Memory B cell (primary cell): ENCODE measurements around the gene ZNF184.
A peak's percentile ranks its signal among the peaks of the same experiment; 100 is the strongest.
"Not testable (repeated sequence)": the region's sequence is repeated elsewhere in the genome, so short reads cannot be mapped to it uniquely, and the experiment has no call there.

Experiments used
- ATAC-seq: fragments of 150-1000 bp; cut with Tn5 transposase; 2 replicates; pipeline ENCODE4 v1.10.0; 2021; ENCODE audit warnings: low read depth, mild to moderate bottlenecking, moderate library complexity
- DNase-seq, 2 donors: peaks; one replicate each; pipeline ENCODE4 v3.0.0; 2022; ENCODE audit warnings: low spot score in 2 of 2
- H3K27ac Mint-ChIP-seq: one replicate; pipeline ENCODE4 v1.8.0; 2022; ENCODE audit warnings: mild to moderate bottlenecking, moderate library complexity, mixed read lengths
- H3K27me3 Mint-ChIP-seq: one replicate; pipeline ENCODE4 v1.8.0; 2022; ENCODE audit warnings: mixed read lengths
- H3K36me3 Mint-ChIP-seq: one replicate; pipeline ENCODE4 v1.8.0; 2022; ENCODE audit warnings: mild to moderate bottlenecking, mixed read lengths
- H3K4me1 Mint-ChIP-seq: one replicate; pipeline ENCODE4 v1.8.0; 2022; ENCODE audit warnings: mixed read lengths
- H3K4me3 Mint-ChIP-seq: one replicate; pipeline ENCODE4 v1.8.0; 2022; ENCODE audit warnings: mild to moderate bottlenecking, moderate library complexity, mixed read lengths
- H3K9me3 Mint-ChIP-seq: one replicate; pipeline ENCODE4 v1.8.0; 2022; ENCODE audit warnings: mixed read lengths

The ZNF184 gene

GRCh38 chr6:27471365-27472115 lies 1.4 kb downstream of the ZNF184 start:
- Mint-ChIP-seq H3K27ac (peak overlapping the region; percentile 99), H3K4me1 (peaks cover 25% of the 10 kb centered on the region), H3K27me3 (no peaks in the 10 kb centered on the region), H3K36me3 (peaks cover 20% of the 10 kb centered on the region), H3K4me3 (peak overlapping the region; percentile 95), H3K9me3 (peaks cover 2% of the 10 kb centered on the region)
- no peak for DNase-seq
- ATAC-seq = no peak

GRCh38 chr6:27470023-27470422 lies 2.9 kb downstream of the ZNF184 start:
- peaks cover 2% of the 10 kb centered on the region for H3K9me3 Mint-ChIP-seq
- ATAC-seq (no peak), DNase-seq (no peak)
- H3K4me1 Mint-ChIP-seq = peaks cover 28% of the 10 kb centered on the region
- peaks cover 25% of the 10 kb centered on the region for H3K36me3 Mint-ChIP-seq
- no peak overlapping the region for H3K4me3 Mint-ChIP-seq
- H3K27me3 Mint-ChIP-seq = no peaks in the 10 kb centered on the region
- no peak overlapping the region for H3K27ac Mint-ChIP-seq

GRCh38 chr6:27468334-27468733 lies 4.6 kb downstream of the ZNF184 start:
- ATAC-seq (no peak), DNase-seq (no peak)
- Mint-ChIP-seq H3K4me3 (no peak overlapping the region), H3K27me3 (no peaks in the 10 kb centered on the region), H3K36me3 (peaks cover 36% of the 10 kb centered on the region), H3K4me1 (peaks cover 31% of the 10 kb centered on the region), H3K27ac (no peak overlapping the region), H3K9me3 (peaks cover 2% of the 10 kb centered on the region)

- no peak for ATAC-seq
- Mint-ChIP-seq H3K27ac (no peak overlapping the region), H3K27me3 (no peaks in the 10 kb centered on the region), H3K36me3 (peaks cover 77% of the 10 kb centered on the region), H3K4me3 (no peak overlapping the region), H3K9me3 (peaks cover 37% of the 10 kb centered on the region), H3K4me1 (no peaks in the 10 kb centered on the region)
- DNase-seq = no peak
Measured at GRCh38 chr6:27452496-27452897, 20.4 kb downstream of the ZNF184 start.

- no peak overlapping the region for H3K27ac Mint-ChIP-seq
- peaks cover 35% of the 10 kb centered on the region for H3K9me3 Mint-ChIP-seq
- H3K27me3 Mint-ChIP-seq = no peaks in the 10 kb centered on the region
- no peak for ATAC-seq
- no peaks in the 10 kb centered on the region for H3K4me1 Mint-ChIP-seq
- H3K36me3 Mint-ChIP-seq = peaks cover 72% of the 10 kb centered on the region
- H3K4me3 Mint-ChIP-seq = no peak overlapping the region
- no peak for DNase-seq
Measured at GRCh38 chr6:27451660-27452390, 21.1 kb downstream of the ZNF184 start.

- no peak for ATAC-seq
- H3K27ac Mint-ChIP-seq = no peak overlapping the region
- H3K9me3 Mint-ChIP-seq = peaks cover 26% of the 10 kb centered on the region
- no peaks in the 10 kb centered on the region for H3K4me1 Mint-ChIP-seq
- DNase-seq = no peak
- no peaks in the 10 kb centered on the region for H3K27me3 Mint-ChIP-seq
- H3K36me3 Mint-ChIP-seq = peaks cover 49% of the 10 kb centered on the region
- no peak overlapping the region for H3K4me3 Mint-ChIP-seq
Measured at GRCh38 chr6:27448456-27448855, 24.4 kb downstream of the ZNF184 start.

- H3K27ac Mint-ChIP-seq = no peak overlapping the region
- ATAC-seq (no peak), DNase-seq (no peak)
- no peaks in the 10 kb centered on the region for H3K4me1 Mint-ChIP-seq
- H3K36me3 Mint-ChIP-seq = peaks cover 16% of the 10 kb centered on the region
- H3K4me3 Mint-ChIP-seq = no peak overlapping the region
- no peaks in the 10 kb centered on the region for H3K27me3 Mint-ChIP-seq
- H3K9me3 Mint-ChIP-seq = peaks cover 8% of the 10 kb centered on the region
Measured at GRCh38 chr6:27442932-27443331, 30.0 kb downstream of the ZNF184 start.

GRCh38 chr6:27441001-27441400 lies 31.9 kb downstream of the ZNF184 start:
- no peak overlapping the region for H3K4me3 Mint-ChIP-seq
- H3K4me1 Mint-ChIP-seq = no peaks in the 10 kb centered on the region
- no peaks in the 10 kb centered on the region for H3K27me3 Mint-ChIP-seq
- peaks cover 14% of the 10 kb centered on the region for H3K36me3 Mint-ChIP-seq
- H3K27ac Mint-ChIP-seq = no peak overlapping the region
- H3K9me3 Mint-ChIP-seq = peaks cover 8% of the 10 kb centered on the region
- ATAC-seq (no peak), DNase-seq (no peak)

- Mint-ChIP-seq H3K36me3 (peaks cover 8% of the 10 kb centered on the region), H3K27ac (no peak overlapping the region), H3K9me3 (peaks cover 4% of the 10 kb centered on the region), H3K4me1 (no peaks in the 10 kb centered on the region), H3K4me3 (no peak overlapping the region), H3K27me3 (no peaks in the 10 kb centered on the region)
- no peak for DNase-seq
- no peak for ATAC-seq
Measured at GRCh38 chr6:27439371-27439770, 33.5 kb downstream of the ZNF184 start.

GRCh38 chr6:27433714-27434113 lies 39.2 kb downstream of the ZNF184 start:
- no peak overlapping the region for H3K4me3 Mint-ChIP-seq
- H3K36me3 Mint-ChIP-seq = peaks cover 8% of the 10 kb centered on the region
- no peaks in the 10 kb centered on the region for H3K27me3 Mint-ChIP-seq
- no peak for ATAC-seq
- H3K27ac Mint-ChIP-seq = no peak overlapping the region
- no peak for DNase-seq
- H3K4me1 Mint-ChIP-seq = no peaks in the 10 kb centered on the region
- peaks cover 6% of the 10 kb centered on the region for H3K9me3 Mint-ChIP-seq

GRCh38 chr6:27428966-27429365 lies 43.9 kb downstream of the ZNF184 start:
- Mint-ChIP-seq H3K4me3 (no peak overlapping the region), H3K4me1 (no peaks in the 10 kb centered on the region), H3K27me3 (no peaks in the 10 kb centered on the region), H3K27ac (no peak overlapping the region), H3K36me3 (peaks cover 5% of the 10 kb centered on the region), H3K9me3 (peaks cover 5% of the 10 kb centered on the region)
- ATAC-seq = no peak
- DNase-seq = no peak

GRCh38 chr6:27428502-27428901 lies 44.4 kb downstream of the ZNF184 start:
- Mint-ChIP-seq H3K27me3 (no peaks in the 10 kb centered on the region), H3K4me1 (no peaks in the 10 kb centered on the region)
- no peak for ATAC-seq

GRCh38 chr6:27426045-27426620 lies 46.8 kb downstream of the ZNF184 start:
- Mint-ChIP-seq H3K36me3 (peaks cover 2% of the 10 kb centered on the region), H3K27ac (no peak overlapping the region), H3K4me3 (no peak overlapping the region), H3K27me3 (no peaks in the 10 kb centered on the region), H3K4me1 (no peaks in the 10 kb centered on the region), H3K9me3 (peaks cover 1% of the 10 kb centered on the region)
- no peak for DNase-seq
- no peak for ATAC-seq

More at GRCh38 chr6:27428502-27428901, 44.4 kb downstream of the ZNF184 start:
- peaks cover 2% of the 10 kb centered on the region for H3K36me3 Mint-ChIP-seq
- peaks cover 1% of the 10 kb centered on the region for H3K9me3 Mint-ChIP-seq
- DNase-seq = no peak
- no peak overlapping the region for H3K4me3 Mint-ChIP-seq
- H3K27ac Mint-ChIP-seq = no peak overlapping the region

- H3K36me3 Mint-ChIP-seq, H3K27me3 Mint-ChIP-seq, DNase-seq, H3K27ac Mint-ChIP-seq, ATAC-seq, H3K4me1 Mint-ChIP-seq, H3K9me3 Mint-ChIP-seq, H3K4me3 Mint-ChIP-seq: not testable (repeated sequence)
Measured at GRCh38 chr6:27424851-27425250, 48.1 kb downstream of the ZNF184 start.
